ENCODE measurements around the gene IGSF22. TPM values are rescaled to one million over a fixed set of nuclear protein-coding genes. Genes with fewer than 3 reads are reported as not detected.

The IGSF22 gene
- total and polyA plus RNA-seq, 2 donors: 0.21 to 0.32 TPM

- no peak for DNase-seq (ENCODE audit: extremely low spot score)
- Histone ChIP-seq H3K36me3 (ENCODE audit: insufficient read depth) (no peaks in the 10 kb centered on the region), H3K4me1 (ENCODE audit: insufficient read depth) (no peaks in the 10 kb centered on the region), H3K27ac (ENCODE audit: low read depth) (no peak overlapping the region), H3K4me3 (ENCODE audit: low read depth, low read length) (no peak overlapping the region)
- 24% methylated on average over 3 of the region's 3 CpGs for WGBS
Measured at GRCh38 chr11:18757811-18758210, 31.8 kb upstream of the IGSF22 start.

GRCh38 chr11:18756889-18757288 is 30.9 kb upstream of the IGSF22 start:
- Histone ChIP-seq H3K36me3 (ENCODE audit: insufficient read depth) (no peaks in the 10 kb centered on the region), H3K27ac (ENCODE audit: low read depth) (no peak overlapping the region), H3K4me3 (ENCODE audit: low read depth, low read length) (no peak overlapping the region), H3K4me1 (ENCODE audit: insufficient read depth) (no peaks in the 10 kb centered on the region)
- WGBS: 80% methylated on average over 2 of the region's 2 CpGs
- DNase-seq (ENCODE audit: extremely low spot score): no peak

DNA sequence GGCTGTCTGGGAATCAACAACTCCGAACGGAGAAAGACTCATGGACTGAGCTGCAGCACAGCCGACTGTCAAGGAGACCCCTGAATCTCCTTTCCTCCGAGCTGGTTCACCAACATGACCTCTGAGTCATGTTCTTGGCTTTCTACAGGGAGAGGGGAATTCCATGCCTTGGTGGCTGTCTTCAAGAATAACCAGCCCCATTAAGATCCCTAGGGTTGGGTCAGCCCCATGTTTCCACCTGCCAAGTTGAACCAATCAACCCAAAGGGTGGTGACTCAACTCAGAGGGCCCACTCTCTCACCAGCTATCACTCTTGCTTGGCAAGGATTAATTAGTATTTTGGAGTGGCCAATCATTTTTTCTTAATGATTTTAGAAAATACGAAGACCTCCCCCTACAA is 28.3 kb upstream of the IGSF22 start:
- Histone ChIP-seq H3K27ac (ENCODE audit: low read depth) (no peak overlapping the region), H3K4me1 (ENCODE audit: insufficient read depth) (no peaks in the 10 kb centered on the region), H3K36me3 (ENCODE audit: insufficient read depth) (no peaks in the 10 kb centered on the region), H3K4me3 (ENCODE audit: low read depth, low read length) (no peak overlapping the region)
- DNase-seq (ENCODE audit: extremely low spot score): no peak
- WGBS: 87% methylated on average over 5 of the region's 5 CpGs

- no peak overlapping the region for H3K27ac ChIP-seq (ENCODE audit: low read depth)
- 51% methylated on average over 3 of the region's 3 CpGs for WGBS
- no peaks in the 10 kb centered on the region for H3K4me1 ChIP-seq (ENCODE audit: insufficient read depth)
- no peak for DNase-seq (ENCODE audit: extremely low spot score)
- no peak overlapping the region for H3K4me3 ChIP-seq (ENCODE audit: low read depth, low read length)
- H3K36me3 ChIP-seq (ENCODE audit: insufficient read depth): no peaks in the 10 kb centered on the region
Measured at GRCh38 chr11:18752502-18752901, 26.5 kb upstream of the IGSF22 start.

DNA sequence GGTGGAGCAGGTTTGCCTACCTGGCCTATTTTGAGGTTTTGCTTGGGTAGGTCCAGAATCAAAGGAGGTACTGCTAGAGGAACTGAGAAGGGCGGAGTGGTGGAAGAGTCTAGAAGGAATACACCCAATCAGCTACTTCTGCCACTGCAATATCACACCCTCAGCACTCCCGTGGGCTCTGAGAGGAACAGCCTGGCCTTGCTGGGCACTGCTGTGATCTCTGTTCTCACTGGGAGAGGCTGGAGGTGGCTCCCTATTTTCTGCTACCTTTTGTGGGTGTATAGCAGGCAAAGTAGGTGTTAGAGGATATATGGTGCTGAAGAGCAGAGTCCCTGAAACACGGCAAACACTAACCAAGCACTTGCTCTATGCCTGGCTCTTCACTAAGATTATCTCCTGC is 25.0 kb upstream of the IGSF22 start:
- Histone ChIP-seq H3K27ac (ENCODE audit: low read depth) (no peak overlapping the region), H3K4me3 (ENCODE audit: low read depth, low read length) (no peak overlapping the region), H3K36me3 (ENCODE audit: insufficient read depth) (no peaks in the 10 kb centered on the region), H3K4me1 (ENCODE audit: insufficient read depth) (no peaks in the 10 kb centered on the region)
- no peak for DNase-seq (ENCODE audit: extremely low spot score)
- WGBS: 81% methylated on average over 3 of the region's 3 CpGs

- Histone ChIP-seq H3K4me1 (ENCODE audit: insufficient read depth) (no peaks in the 10 kb centered on the region), H3K4me3 (ENCODE audit: low read depth, low read length) (no peak overlapping the region), H3K27ac (ENCODE audit: low read depth) (no peak overlapping the region), H3K36me3 (ENCODE audit: insufficient read depth) (no peaks in the 10 kb centered on the region)
- 59% methylated on average over 12 of the region's 12 CpGs for WGBS
- no peak for DNase-seq (ENCODE audit: extremely low spot score)
Measured at GRCh38 chr11:18749681-18750319, 23.8 kb upstream of the IGSF22 start.

GRCh38 chr11:18748766-18749365 is 22.9 kb upstream of the IGSF22 start:
- Histone ChIP-seq H3K27ac (ENCODE audit: low read depth) (no peak overlapping the region), H3K4me3 (ENCODE audit: low read depth, low read length) (no peak overlapping the region), H3K4me1 (ENCODE audit: insufficient read depth) (no peaks in the 10 kb centered on the region), H3K36me3 (ENCODE audit: insufficient read depth) (no peaks in the 10 kb centered on the region)
- DNase-seq (ENCODE audit: extremely low spot score): no peak
- 78% methylated on average over 13 of the region's 13 CpGs for WGBS

DNA sequence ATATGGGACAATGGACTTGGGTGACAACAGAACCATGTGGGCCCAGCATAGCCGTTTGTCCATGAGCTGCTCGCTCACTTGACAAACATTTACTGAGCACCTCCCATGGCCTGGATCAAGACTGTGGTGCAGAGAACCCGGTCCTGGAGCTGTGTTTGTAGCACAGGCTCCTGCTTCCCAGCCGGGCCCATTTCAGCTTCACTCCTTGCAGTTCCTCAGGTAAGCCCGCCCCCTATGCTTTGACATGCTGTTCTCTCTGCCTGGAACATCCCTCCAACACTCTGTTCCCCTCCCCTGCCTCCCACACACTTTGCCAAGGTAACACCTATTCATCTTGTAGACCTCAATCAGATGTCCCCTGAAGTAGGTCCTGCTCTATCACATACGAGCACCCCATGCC is 19.3 kb upstream of the IGSF22 start:
- no peak overlapping the region for H3K27ac ChIP-seq (ENCODE audit: low read depth)
- WGBS: 70% methylated on average over 6 of the region's 6 CpGs
- H3K4me1 ChIP-seq (ENCODE audit: insufficient read depth): no peaks in the 10 kb centered on the region
- H3K36me3 ChIP-seq (ENCODE audit: insufficient read depth): no peaks in the 10 kb centered on the region
- no peak for DNase-seq (ENCODE audit: extremely low spot score)
- no peak overlapping the region for H3K4me3 ChIP-seq (ENCODE audit: low read depth, low read length)

DNA sequence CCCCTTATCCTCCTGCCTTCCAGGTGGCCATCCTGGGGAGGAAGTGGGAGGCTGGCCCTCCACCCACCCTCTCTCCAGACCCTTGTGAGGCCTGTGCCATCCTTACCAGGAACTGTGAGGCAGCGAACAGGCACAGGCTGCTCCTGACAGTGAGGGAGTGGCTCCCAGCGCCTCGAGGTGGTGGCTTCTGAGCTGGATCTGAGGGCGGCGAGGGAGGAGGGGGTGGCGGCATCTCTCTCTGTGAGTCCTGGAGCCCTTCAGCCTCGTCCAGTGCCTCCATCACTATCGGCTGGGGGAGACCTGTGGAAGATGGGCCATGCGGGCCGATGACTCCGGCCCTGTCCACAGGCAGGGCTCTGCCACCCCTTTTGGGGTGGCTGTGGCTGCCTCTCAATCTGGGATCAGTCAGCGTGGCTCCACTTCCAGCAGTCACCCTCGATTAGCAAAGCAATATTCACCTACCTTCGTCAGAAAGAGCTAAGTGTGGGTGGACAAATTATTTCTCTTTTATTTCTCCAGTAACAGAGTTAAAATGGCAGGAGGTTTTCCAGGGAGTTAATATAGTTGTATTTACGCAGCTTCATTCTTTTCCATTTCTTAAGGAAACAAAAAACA is 18.0 kb upstream of the IGSF22 start:
- H3K4me1 ChIP-seq (ENCODE audit: insufficient read depth): no peaks in the 10 kb centered on the region
- DNase-seq (ENCODE audit: extremely low spot score): no peak
- WGBS: 79% methylated on average over 15 of the region's 15 CpGs
- no peaks in the 10 kb centered on the region for H3K36me3 ChIP-seq (ENCODE audit: insufficient read depth)
- no peak overlapping the region for H3K4me3 ChIP-seq (ENCODE audit: low read depth, low read length)
- H3K27ac ChIP-seq (ENCODE audit: low read depth): no peak overlapping the region

GRCh38 chr11:18743365-18743764 is 17.4 kb upstream of the IGSF22 start:
- Histone ChIP-seq H3K27ac (ENCODE audit: low read depth) (no peak overlapping the region), H3K4me1 (ENCODE audit: insufficient read depth) (no peaks in the 10 kb centered on the region), H3K36me3 (ENCODE audit: insufficient read depth) (no peaks in the 10 kb centered on the region), H3K4me3 (ENCODE audit: low read depth, low read length) (no peak overlapping the region)
- WGBS: 89% methylated on average over 10 of the region's 10 CpGs
- DNase-seq (ENCODE audit: extremely low spot score): no peak

DNA sequence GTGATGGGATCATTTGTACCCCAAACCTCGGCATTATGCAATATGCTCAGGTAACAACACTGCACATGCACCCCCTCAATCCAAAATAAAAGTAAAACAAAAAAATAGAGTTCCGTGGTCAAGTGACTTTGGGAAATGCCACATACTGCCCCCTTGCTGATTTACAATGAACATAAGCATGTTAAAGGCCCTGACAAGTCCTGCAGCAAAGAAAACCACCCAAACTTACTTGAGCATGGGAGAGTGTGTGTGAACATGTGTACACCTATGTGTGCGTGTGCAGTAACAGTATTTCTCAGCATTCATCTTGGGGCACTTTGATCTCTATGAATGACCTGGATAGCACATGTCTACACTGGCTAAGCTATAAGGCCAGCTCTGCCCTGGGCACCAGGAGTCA is 15.8 kb upstream of the IGSF22 start:
- Histone ChIP-seq H3K4me3 (ENCODE audit: low read depth, low read length) (no peak overlapping the region), H3K27ac (ENCODE audit: low read depth) (no peak overlapping the region), H3K4me1 (ENCODE audit: insufficient read depth) (no peaks in the 10 kb centered on the region), H3K36me3 (ENCODE audit: insufficient read depth) (no peaks in the 10 kb centered on the region)
- 89% methylated on average over 3 of the region's 3 CpGs for WGBS
- no peak for DNase-seq (ENCODE audit: extremely low spot score)

DNA sequence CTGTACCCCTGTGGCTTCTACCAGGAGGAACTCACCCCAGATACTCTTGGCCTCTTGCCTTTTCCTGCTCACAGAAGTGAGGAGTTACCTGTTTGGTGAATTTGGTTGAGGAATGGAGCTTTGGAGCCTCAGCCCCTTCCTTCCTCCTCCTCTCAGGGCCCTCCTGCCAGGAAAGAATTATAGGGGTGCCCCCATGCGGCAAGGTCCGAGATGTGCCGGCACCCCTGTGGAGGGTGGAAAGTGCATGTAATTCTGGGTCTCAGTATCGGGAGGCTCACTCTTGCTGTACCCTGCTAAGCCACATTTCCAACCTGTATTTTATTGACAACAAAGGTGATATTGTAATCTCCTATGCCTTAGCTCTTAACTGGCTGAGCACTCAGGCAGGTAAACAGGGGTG is 13.7 kb upstream of the IGSF22 start:
- no peaks in the 10 kb centered on the region for H3K36me3 ChIP-seq (ENCODE audit: insufficient read depth)
- no peak overlapping the region for H3K27ac ChIP-seq (ENCODE audit: low read depth)
- H3K4me3 ChIP-seq (ENCODE audit: low read depth, low read length): no peak overlapping the region
- H3K4me1 ChIP-seq (ENCODE audit: insufficient read depth): no peaks in the 10 kb centered on the region
- DNase-seq (ENCODE audit: extremely low spot score): no peak
- WGBS: 86% methylated on average over 4 of the region's 4 CpGs

- Histone ChIP-seq H3K27ac (ENCODE audit: low read depth) (no peak overlapping the region), H3K4me1 (ENCODE audit: insufficient read depth) (no peaks in the 10 kb centered on the region), H3K4me3 (ENCODE audit: low read depth, low read length) (no peak overlapping the region), H3K36me3 (ENCODE audit: insufficient read depth) (no peaks in the 10 kb centered on the region)
- WGBS: 88% methylated on average over 8 of the region's 8 CpGs
- DNase-seq (ENCODE audit: extremely low spot score): no peak
Measured at GRCh38 chr11:18737642-18738041, 11.7 kb upstream of the IGSF22 start.

DNA sequence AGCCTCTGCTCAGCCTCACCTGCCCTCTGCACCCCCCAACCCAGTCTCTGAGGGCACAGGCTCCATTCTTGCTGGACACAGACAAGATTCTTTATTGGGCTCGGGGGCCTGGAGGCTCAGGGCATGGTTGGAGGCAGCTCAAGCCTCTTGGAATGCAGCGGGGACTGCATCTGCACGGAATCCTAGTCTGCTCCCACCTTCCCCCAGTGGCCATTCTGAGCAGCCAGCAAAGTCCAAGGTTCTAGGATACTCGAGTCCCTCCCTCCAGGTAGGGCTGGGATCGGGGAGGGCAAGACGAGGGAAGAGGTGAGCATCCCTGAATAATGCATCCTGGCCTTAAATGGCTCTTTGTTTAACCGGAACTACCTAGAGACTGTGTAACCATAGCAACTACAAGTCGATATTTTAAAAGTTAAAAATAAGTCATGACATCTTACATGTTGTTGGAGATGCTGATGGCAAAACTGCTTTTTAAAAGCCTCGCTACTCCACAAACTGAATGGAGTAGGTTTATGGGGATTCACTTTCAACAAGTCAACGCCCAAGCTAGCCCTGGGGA is 10.7 kb upstream of the IGSF22 start:
- Histone ChIP-seq H3K27ac (ENCODE audit: low read depth) (no peak overlapping the region), H3K4me1 (ENCODE audit: insufficient read depth) (no peaks in the 10 kb centered on the region), H3K4me3 (ENCODE audit: low read depth, low read length) (no peak overlapping the region), H3K36me3 (ENCODE audit: insufficient read depth) (no peaks in the 10 kb centered on the region)
- DNase-seq (ENCODE audit: extremely low spot score): no peak
- WGBS: 54% methylated on average over 10 of the region's 10 CpGs
